Measurements from ENCODE around the gene NOTCH3. TPM values are rescaled to one million over a fixed set of nuclear protein-coding genes. Genes with fewer than 3 reads are reported as not detected.
A peak's percentile ranks its signal among the peaks of the same experiment; 100 is the strongest.

The NOTCH3 gene
- total RNA-seq, 1 donor from 2014 or later = 21.7 TPM

DNA sequence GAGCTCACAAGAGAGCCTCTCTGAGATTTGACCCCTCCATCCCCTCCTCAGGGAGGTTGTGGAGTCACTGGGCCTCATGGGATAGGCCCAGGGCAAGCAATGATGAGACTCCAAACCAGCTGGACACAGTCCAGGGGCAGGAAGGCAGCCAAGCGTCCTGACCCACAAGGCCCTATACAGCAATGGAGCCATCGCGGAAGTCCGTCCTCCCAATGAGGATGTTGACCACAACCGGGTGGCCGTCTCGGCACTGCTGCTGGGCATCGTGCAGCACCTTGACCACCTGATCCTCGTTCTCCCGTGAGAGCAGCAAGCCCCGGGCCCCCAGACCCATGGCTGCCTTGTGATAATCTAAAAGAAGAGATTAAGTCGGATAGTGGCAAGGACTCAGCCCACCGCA lies 85.7 kb downstream of the NOTCH3 start:
- Histone ChIP-seq H3K27me3 (ENCODE audit: low read depth) (no peaks in the 10 kb centered on the region), H3K4me1 (peaks cover 38% of the 10 kb centered on the region), H3K9me3 (replicated peaks) (no peaks in the 10 kb centered on the region), H3K4me3 (no peak overlapping the region), H3K27ac (replicated peaks) (peak overlapping the region; percentile 78), H3K36me3 (peaks cover 100% of the 10 kb centered on the region)
- intact Hi-C loops (cut with micrococcal nuclease) = no loop called here
- DNase-seq = peak; percentile 90
- TF ChIP-seq, protein P1, sequence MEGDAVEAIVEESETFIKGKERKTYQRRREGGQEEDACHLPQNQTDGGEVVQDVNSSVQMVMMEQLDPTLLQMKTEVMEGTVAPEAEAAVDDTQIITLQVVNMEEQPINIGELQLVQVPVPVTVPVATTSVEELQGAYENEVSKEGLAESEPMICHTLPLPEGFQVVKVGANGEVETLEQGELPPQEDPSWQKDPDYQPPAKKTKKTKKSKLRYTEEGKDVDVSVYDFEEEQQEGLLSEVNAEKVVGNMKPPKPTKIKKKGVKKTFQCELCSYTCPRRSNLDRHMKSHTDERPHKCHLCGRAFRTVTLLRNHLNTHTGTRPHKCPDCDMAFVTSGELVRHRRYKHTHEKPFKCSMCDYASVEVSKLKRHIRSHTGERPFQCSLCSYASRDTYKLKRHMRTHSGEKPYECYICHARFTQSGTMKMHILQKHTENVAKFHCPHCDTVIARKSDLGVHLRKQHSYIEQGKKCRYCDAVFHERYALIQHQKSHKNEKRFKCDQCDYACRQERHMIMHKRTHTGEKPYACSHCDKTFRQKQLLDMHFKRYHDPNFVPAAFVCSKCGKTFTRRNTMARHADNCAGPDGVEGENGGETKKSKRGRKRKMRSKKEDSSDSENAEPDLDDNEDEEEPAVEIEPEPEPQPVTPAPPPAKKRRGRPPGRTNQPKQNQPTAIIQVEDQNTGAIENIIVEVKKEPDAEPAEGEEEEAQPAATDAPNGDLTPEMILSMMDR (IDR thresholded peaks at IDR 0.05; ENCODE audit: borderline replicate concordance) = no peak

DNA sequence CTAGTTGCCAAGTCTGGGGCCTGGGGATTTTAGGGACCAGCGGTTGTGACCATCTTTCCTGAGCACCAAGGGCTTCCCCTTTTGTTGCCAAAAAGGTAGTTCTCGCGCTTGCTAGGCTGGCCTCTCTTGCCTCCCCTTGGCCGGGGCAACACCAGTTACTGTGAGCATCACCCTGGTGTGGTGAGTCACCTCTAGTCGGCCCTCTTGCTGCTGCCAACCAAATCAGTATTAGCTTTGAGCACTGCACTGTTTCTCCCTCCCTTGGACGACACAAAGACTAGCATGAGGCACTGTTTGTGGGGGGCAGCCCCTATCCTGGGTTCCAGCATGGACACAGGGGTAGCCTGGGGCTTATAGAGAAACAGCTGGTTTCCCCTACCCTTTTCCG lies 86.6 kb downstream of the NOTCH3 start:
- intact Hi-C loops (cut with micrococcal nuclease) = no loop called here
- peak overlapping the region; percentile 78 for H3K27ac ChIP-seq (replicated peaks)
- TF ChIP-seq, protein P1 (IDR thresholded peaks at IDR 0.05; ENCODE audit: borderline replicate concordance) = no peak
- H3K27me3 ChIP-seq (ENCODE audit: low read depth) = no peaks in the 10 kb centered on the region
- peaks cover 38% of the 10 kb centered on the region for H3K4me1 ChIP-seq
- H3K9me3 ChIP-seq (replicated peaks) = no peaks in the 10 kb centered on the region
- H3K36me3 ChIP-seq = peaks cover 100% of the 10 kb centered on the region
- no peak for DNase-seq
- H3K4me3 ChIP-seq = no peak overlapping the region

DNA sequence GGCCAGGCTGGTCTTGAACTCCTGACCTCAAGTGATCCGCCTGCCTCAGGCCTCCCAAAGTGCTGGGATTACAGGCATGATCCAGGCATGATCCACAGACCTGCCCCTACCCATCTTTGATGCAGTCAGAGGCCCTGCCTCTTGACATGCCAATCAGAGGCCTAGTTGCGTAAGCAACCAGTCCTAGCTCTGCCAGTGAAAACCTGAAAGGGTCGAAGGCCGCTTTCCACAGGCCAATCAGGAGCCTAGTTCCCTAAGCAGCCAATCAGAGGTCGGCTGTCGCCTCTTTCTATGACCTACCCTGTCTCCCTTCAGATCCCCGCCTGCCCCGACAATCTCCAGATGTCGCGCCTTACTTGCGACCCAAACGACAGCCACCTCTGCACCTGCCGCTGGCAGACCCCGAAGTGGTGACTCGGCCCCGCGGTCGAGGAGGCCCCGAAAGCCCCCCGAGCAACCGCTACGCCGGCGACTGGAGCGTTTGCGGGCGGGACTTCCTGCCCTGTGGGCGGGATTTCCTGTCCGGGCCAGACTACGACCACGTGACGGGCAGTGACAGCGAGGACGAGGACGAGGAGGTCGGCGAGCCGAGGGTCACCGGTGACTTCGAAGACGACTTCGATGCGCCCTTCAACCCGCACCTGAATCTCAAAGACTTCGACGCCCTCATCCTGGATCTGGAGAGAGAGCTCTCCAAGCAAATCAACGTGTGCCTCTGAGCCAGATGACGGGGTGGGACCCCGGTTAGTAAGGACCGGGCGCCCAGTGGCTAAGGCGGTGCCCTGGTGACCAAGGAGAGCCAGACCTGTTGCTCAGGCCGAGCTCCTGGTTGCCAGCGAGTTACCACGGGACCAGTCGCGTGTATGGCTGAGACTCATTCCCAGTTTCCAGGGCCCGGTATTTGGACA lies 87.3 kb downstream of the NOTCH3 start:
- no peaks in the 10 kb centered on the region for H3K9me3 ChIP-seq (replicated peaks)
- peaks cover 95% of the 10 kb centered on the region for H3K36me3 ChIP-seq
- intact Hi-C loops (cut with micrococcal nuclease) = no loop called here
- H3K4me3 ChIP-seq = no peak overlapping the region
- peaks cover 44% of the 10 kb centered on the region for H3K4me1 ChIP-seq
- DNase-seq = no peak
- peak overlapping the region; percentile 78 for H3K27ac ChIP-seq (replicated peaks)
- H3K27me3 ChIP-seq (ENCODE audit: low read depth) = no peaks in the 10 kb centered on the region
- TF ChIP-seq, protein P1 (IDR thresholded peaks at IDR 0.05; ENCODE audit: borderline replicate concordance) = no peak

DNA sequence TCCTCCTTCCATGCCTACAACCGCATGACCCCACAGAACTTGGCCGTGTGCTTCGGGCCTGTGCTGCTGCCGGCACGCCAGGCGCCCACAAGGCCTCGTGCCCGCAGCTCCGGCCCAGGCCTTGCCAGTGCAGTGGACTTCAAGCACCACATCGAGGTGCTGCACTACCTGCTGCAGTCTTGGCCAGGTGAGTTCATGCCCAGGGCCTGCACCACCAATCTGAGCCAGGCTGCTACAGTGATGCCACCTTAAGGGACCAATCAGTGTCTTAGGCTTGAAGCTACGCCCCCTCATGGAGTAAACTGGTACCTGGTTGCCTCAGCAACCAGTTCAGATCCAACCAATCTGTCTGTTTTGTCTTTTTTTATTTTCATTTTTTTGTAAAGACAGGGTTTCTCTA lies 88.4 kb downstream of the NOTCH3 start:
- TF ChIP-seq, protein P1 (IDR thresholded peaks at IDR 0.05; ENCODE audit: borderline replicate concordance) = no peak
- H3K4me1 ChIP-seq = peaks cover 55% of the 10 kb centered on the region
- H3K27me3 ChIP-seq (ENCODE audit: low read depth) = no peaks in the 10 kb centered on the region
- no peak for DNase-seq
- H3K36me3 ChIP-seq = peaks cover 83% of the 10 kb centered on the region
- no peaks in the 10 kb centered on the region for H3K9me3 ChIP-seq (replicated peaks)
- no peak overlapping the region for H3K4me3 ChIP-seq
- intact Hi-C loops (cut with micrococcal nuclease) = no loop called here
- H3K27ac ChIP-seq (replicated peaks) = no peak overlapping the region

DNA sequence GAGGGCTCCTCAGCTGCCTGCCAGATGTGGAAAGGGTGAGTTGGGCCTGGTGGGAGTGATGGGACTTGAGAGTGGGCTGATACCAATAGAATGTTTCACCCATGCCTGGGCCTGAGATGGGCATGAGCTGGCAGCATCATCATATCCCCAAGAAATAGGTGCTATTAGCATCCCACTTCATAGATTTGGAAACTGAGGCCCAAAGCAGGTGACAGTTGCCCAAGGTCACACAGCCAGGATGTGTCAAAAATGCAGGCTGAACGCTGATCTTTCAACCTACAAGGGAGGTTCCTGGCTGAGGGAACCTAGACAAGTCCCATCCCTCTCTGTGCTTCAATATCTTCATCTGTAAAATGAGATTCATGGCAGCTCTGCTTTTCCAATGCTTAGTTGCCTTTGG lies 89.0 kb downstream of the NOTCH3 start:
- intact Hi-C loops (cut with micrococcal nuclease) = no loop called here
- H3K4me3 ChIP-seq = no peak overlapping the region
- no peak for DNase-seq
- no peaks in the 10 kb centered on the region for H3K9me3 ChIP-seq (replicated peaks)
- H3K4me1 ChIP-seq = peaks cover 58% of the 10 kb centered on the region
- TF ChIP-seq, protein P1 (IDR thresholded peaks at IDR 0.05; ENCODE audit: borderline replicate concordance) = no peak
- no peaks in the 10 kb centered on the region for H3K27me3 ChIP-seq (ENCODE audit: low read depth)
- no peak overlapping the region for H3K27ac ChIP-seq (replicated peaks)
- H3K36me3 ChIP-seq = peaks cover 77% of the 10 kb centered on the region
